ENCODE measurements around the gene DNAH2. TPM values are rescaled to one million over a fixed set of nuclear protein-coding genes. Genes with fewer than 3 reads are reported as not detected.

The DNAH2 gene
- polyA plus RNA-seq, 2 of the 4 experiments (the other 2 are of a cell fraction) = 0.01 to 0.08 TPM

DNA sequence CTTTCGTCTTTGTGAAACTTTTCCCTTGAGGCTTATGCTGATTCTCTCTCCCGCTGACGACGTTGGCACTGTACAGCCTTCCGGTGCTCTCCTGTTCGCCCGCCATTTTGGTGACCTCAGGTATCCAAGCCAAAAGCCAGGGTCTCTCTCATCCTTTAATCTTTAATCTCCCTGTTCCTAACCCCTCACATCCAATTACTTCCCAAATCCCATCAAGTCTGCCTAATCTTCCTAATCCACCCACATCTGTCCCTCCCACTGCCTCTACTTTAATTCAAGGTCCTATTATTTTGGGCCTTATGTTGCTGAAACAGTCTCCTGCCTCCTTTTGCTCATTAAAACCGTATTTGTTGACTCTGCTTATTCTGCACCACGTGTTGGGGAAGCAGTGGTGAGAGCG lies 22.0 kb upstream of the DNAH2 start:
- ChIA-PET POLR2A (no interaction called here), CTCF (no interaction called here)
- FAIRE-seq (no peak), ATAC-seq (no peak), DNase-seq (ENCODE audit: low read depth in 1 of 2, low spot score in 1 of 2) (no peak)
- H3K27ac ChIP-seq = no peak overlapping the region
- H3K4me2 ChIP-seq = no peak overlapping the region
- 94% methylated on average over 10 of the region's 10 CpGs for WGBS (ENCODE audit: missing lambda C conversion rate)
- H3K4me3 ChIP-seq = no peak overlapping the region
- TF ChIP-seq TFCP2L1 (CRISPR knock-in tag; IDR thresholded peaks at IDR 0.05) = no peak
- TF ChIP-seq MAFK (IDR thresholded peaks at IDR 0.05; ENCODE audit: partially characterized antibody) = no peak
- TF ChIP-seq HOXA7 (CRISPR knock-in tag; IDR thresholded peaks at IDR 0.05) = no peak
- no peak for TF ChIP-seq CBX2 (IDR thresholded peaks at IDR 0.05; ENCODE audit: borderline replicate concordance, low read depth)
- TF ChIP-seq RCOR1 (IDR thresholded peaks at IDR 0.05; ENCODE audit: low read depth, low read length) = no peak
- no peak for TF ChIP-seq SREBF2 (IDR thresholded peaks at IDR 0.05)
- H3K4me1 ChIP-seq = no peaks in the 10 kb centered on the region
- H3K9me3 ChIP-seq = no peaks in the 10 kb centered on the region

DNA sequence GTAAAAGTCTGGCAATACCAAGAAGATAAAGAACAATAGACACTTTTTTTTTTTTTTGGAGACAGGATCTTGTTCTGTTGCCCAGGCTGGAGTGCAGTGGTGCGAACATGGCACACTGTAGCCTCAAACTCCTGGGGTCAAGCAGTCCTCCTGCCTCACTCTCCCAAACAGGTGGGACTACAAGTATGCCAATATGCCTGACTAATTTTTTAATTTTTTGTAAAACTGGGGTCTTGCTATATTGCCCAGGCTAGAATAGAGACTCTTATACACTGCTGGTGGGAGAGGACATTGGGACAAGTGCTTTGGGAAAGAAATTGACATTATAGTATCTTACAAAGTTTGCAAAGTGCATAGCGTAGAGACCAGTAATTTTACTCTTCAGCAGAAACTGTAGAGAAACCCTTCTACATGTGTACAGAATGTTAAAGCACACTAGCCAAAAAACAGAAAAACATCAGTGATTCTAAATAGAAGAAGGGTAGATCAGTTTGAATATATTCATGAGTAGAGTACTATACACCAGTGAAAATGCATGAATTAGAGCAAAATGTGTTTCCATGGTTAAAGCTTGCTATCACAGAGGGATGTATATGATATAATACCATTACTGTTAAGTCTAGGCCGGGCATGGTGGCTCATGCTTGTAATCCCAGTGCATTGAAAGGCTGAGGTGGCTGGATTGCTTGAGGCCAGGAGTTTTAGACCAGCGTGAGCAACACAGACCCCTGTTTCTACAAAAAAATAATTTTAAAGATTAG lies 19.5 kb upstream of the DNAH2 start:
- H3K4me2 ChIP-seq = no peak overlapping the region
- TF ChIP-seq, protein P1, sequence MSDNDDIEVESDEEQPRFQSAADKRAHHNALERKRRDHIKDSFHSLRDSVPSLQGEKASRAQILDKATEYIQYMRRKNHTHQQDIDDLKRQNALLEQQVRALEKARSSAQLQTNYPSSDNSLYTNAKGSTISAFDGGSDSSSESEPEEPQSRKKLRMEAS (IDR thresholded peaks at IDR 0.05) = no peak
- no peak for TF ChIP-seq FOSL2 (IDR thresholded peaks at IDR 0.05)
- no peak for TF ChIP-seq FOSL2 (CRISPR knock-in tag; IDR thresholded peaks at IDR 0.05)
- TF ChIP-seq RAD21 (conservative IDR thresholded peaks at IDR 0.05 in 1 of 2, IDR thresholded peaks at IDR 0.05 in 1 of 2) = no peak
- no peak for TF ChIP-seq ZSCAN20 (CRISPR knock-in tag; IDR thresholded peaks at IDR 0.05)
- no peak for TF ChIP-seq EP300 (IDR thresholded peaks at IDR 0.05)
- no peak for TF ChIP-seq POLR2AphosphoS2 (conservative IDR thresholded peaks at IDR 0.05; ENCODE audit: low read length)
- TF ChIP-seq SREBF2 (IDR thresholded peaks at IDR 0.05) = no peak
- H3K27ac ChIP-seq = no peak overlapping the region
- FAIRE-seq = no peak
- CTCF ChIA-PET = interaction anchor here (1.8 to 11.1 kb wide), 2 partner anchors 10 to 19 kb away, joined by 5 to 103 read pairs; partner anchors contain the start of genes TP53 and WRAP53
- 90% methylated on average over 4 of the region's 4 CpGs for WGBS (ENCODE audit: missing lambda C conversion rate)
- DNase-seq (ENCODE audit: low read depth in 1 of 2, low spot score in 1 of 2) = no peak
- H3K4me3 ChIP-seq = no peak overlapping the region
- H3K9me3 ChIP-seq = no peaks in the 10 kb centered on the region
- no peak for ATAC-seq
- POLR2A ChIA-PET = no interaction called here
- H3K4me1 ChIP-seq = no peaks in the 10 kb centered on the region

DNA sequence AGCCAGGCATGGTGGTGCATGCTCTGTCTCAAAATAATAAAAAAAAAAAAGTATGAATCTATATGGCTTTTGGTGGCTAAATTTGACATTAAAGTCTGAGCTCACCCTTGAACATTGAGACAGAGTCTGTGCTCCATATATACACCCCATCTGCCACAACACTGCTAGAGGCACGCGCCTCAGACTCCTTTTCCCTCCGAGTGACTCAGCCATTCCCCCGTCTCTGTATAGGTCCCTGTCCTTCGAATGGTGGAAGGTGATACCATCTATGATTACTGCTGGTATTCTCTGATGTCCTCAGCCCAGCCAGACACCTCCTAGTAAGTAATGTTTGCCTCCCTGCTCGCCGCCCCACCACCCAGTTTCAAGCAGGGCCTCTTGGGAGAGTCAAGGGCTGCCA lies 17.0 kb upstream of the DNAH2 start:
- TF ChIP-seq, protein P1 (IDR thresholded peaks at IDR 0.05) = no peak
- TF ChIP-seq CHD4 (IDR thresholded peaks at IDR 0.05; ENCODE audit: borderline replicate concordance) = no peak
- no peak for TF ChIP-seq ZC3H11A (IDR thresholded peaks at IDR 0.05)
- ChIA-PET CTCF (interaction anchor here (0.6 to 11.1 kb wide), 5 partner anchors 12 to 940 kb away, joined by 3 to 103 read pairs (median 3); partner anchors contain the start of genes TP53 and WRAP53), POLR2A (no interaction called here)
- H3K4me3 ChIP-seq = no peak overlapping the region
- WGBS (ENCODE audit: missing lambda C conversion rate) = 91% methylated on average over 7 of the region's 7 CpGs
- ATAC-seq (no peak), DNase-seq (ENCODE audit: low read depth in 1 of 2, low spot score in 1 of 2) (no peak), FAIRE-seq (no peak)
- no peaks in the 10 kb centered on the region for H3K9me3 ChIP-seq
- no peak overlapping the region for H3K27ac ChIP-seq
- H3K4me1 ChIP-seq = peaks cover 13% of the 10 kb centered on the region; the same call in 2 of the 3 replicates
- H3K4me2 ChIP-seq = no peak overlapping the region

DNA sequence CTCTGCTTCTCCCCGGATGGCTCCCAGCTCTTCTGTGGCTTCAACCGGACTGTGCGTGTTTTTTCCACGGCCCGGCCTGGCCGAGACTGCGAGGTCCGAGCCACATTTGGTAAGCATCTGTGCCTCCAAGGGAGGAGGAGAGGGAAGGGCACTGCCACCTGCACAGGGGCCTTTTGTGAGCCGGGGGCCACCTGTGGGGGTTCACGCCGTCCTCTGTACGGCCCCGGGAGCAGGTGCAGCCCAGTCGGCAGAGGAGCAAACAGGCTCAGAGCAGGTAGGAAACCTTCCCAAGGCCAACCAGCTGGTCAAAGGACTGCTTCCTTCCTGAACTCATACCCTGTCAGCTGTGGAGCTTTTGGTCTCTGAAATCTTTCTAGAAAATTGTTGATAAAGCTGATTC lies 15.9 kb upstream of the DNAH2 start:
- H3K4me3 ChIP-seq = no peak overlapping the region
- DNase-seq (ENCODE audit: low read depth in 1 of 2, low spot score in 1 of 2) (no peak), ATAC-seq (no peak), FAIRE-seq (no peak)
- CTCF ChIA-PET = interaction anchor here (0.6 to 11.1 kb wide), 6 partner anchors 9 to 161 kb away, joined by 3 to 103 read pairs (median 4); partner anchors contain the start of genes DNAH2, TP53 and WRAP53
- no peak overlapping the region for H3K27ac ChIP-seq
- no peak for TF ChIP-seq RARB (CRISPR knock-in tag; IDR thresholded peaks at IDR 0.05)
- no peak for TF ChIP-seq RCOR1 (IDR thresholded peaks at IDR 0.05; ENCODE audit: low read depth, low read length)
- TF ChIP-seq EHMT2 (IDR thresholded peaks at IDR 0.05; ENCODE audit: low read depth) = no peak
- no peak for TF ChIP-seq NR3C1 (IDR thresholded peaks at IDR 0.05)
- TF ChIP-seq, protein P2, sequence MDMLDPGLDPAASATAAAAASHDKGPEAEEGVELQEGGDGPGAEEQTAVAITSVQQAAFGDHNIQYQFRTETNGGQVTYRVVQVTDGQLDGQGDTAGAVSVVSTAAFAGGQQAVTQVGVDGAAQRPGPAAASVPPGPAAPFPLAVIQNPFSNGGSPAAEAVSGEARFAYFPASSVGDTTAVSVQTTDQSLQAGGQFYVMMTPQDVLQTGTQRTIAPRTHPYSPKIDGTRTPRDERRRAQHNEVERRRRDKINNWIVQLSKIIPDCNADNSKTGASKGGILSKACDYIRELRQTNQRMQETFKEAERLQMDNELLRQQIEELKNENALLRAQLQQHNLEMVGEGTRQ (IDR thresholded peaks at IDR 0.05) = no peak
- 95% methylated on average over 14 of the region's 14 CpGs for WGBS (ENCODE audit: missing lambda C conversion rate)
- H3K9me3 ChIP-seq = no peaks in the 10 kb centered on the region
- peaks cover 13% of the 10 kb centered on the region; the same call in 2 of the 3 replicates for H3K4me1 ChIP-seq
- POLR2A ChIA-PET = no interaction called here
- H3K4me2 ChIP-seq = no peak overlapping the region

All from A549 (cell line).